ENCODE measurements around the gene PRKCB. TPM values are rescaled to one million over a fixed set of nuclear protein-coding genes. Genes with fewer than 3 reads are reported as not detected.

Gene PRKCB
- total and polyA plus RNA-seq, 2 experiments from 2014 or later = 3.7 to 16.4 TPM

DNA sequence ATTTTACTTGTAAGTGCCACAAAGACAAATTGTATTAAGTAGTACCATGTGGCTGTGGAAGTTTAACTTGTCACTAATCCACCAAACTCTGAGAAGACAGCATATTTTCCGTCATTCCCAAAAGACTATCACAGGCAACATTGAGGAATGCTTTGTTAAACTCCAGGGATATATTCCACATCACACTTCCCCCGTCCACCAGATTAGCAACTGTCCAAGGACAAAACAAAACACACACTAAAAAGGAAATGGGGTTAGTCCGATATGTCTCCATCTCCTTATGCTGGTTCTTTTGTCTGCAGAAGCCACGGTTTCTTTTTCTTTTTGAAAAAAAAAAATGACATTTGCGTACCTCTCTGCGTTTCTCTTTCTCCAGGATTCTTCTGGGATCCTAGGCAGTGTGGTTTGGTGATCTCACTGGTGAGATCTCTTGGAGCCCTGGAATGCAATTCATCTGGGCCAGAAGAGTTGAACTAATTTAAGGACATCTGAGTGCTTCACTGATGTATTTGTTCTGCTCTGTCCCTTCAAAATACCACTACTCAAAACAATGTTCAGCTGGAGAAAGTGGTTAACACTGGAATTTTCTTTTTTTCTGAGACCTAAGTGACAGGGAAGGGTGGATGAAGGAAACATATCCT, 40.6 kb downstream of the PRKCB start:
- Mint-ChIP-seq H3K4me3 (no peak overlapping the region), H3K4me1 (no peaks in the 10 kb centered on the region), H3K27ac (no peak overlapping the region), H3K9me3 (no peaks in the 10 kb centered on the region), H3K27me3 (ENCODE audit: insufficient read depth, low read depth, poor library complexity) (peaks cover 6% of the 10 kb centered on the region), H3K36me3 (ENCODE audit: low read depth) (no peaks in the 10 kb centered on the region)
- H3F3A ChIP-seq (replicated peaks; ENCODE audit: low read depth) = no peaks in the 10 kb centered on the region
- H2AFZ ChIP-seq = no peak overlapping the region
- no peak for DNase-seq (ENCODE audit: low spot score)
- no peaks in the 10 kb centered on the region for H3K36me3 ChIP-seq (ENCODE audit: insufficient read depth)
- TF ChIP-seq POLR2AphosphoS5 (IDR thresholded peaks at IDR 0.05; ENCODE audit: low read depth) (no peak), ZNF331 (CRISPR knock-in tag; IDR thresholded peaks at IDR 0.05; ENCODE audit: low read depth) (no peak), JUNB (IDR thresholded peaks at IDR 0.05; ENCODE audit: unreplicated experiment) (no peak), CREB1 (CRISPR knock-in tag; IDR thresholded peaks at IDR 0.05; ENCODE audit: low read depth) (no peak), NANOG (IDR thresholded peaks at IDR 0.05; ENCODE audit: borderline replicate concordance) (no peak), EZH2 (IDR thresholded peaks at IDR 0.05; ENCODE audit: low read depth, unreplicated experiment) (no peak), STAT1 (IDR thresholded peaks at IDR 0.05; ENCODE audit: unreplicated experiment) (no peak), EZH2phosphoT487 (IDR thresholded peaks at IDR 0.05; ENCODE audit: unreplicated experiment) (no peak), ZNF114 (CRISPR knock-in tag; IDR thresholded peaks at IDR 0.05) (no peak)
- TF ChIP-seq, protein P1, sequence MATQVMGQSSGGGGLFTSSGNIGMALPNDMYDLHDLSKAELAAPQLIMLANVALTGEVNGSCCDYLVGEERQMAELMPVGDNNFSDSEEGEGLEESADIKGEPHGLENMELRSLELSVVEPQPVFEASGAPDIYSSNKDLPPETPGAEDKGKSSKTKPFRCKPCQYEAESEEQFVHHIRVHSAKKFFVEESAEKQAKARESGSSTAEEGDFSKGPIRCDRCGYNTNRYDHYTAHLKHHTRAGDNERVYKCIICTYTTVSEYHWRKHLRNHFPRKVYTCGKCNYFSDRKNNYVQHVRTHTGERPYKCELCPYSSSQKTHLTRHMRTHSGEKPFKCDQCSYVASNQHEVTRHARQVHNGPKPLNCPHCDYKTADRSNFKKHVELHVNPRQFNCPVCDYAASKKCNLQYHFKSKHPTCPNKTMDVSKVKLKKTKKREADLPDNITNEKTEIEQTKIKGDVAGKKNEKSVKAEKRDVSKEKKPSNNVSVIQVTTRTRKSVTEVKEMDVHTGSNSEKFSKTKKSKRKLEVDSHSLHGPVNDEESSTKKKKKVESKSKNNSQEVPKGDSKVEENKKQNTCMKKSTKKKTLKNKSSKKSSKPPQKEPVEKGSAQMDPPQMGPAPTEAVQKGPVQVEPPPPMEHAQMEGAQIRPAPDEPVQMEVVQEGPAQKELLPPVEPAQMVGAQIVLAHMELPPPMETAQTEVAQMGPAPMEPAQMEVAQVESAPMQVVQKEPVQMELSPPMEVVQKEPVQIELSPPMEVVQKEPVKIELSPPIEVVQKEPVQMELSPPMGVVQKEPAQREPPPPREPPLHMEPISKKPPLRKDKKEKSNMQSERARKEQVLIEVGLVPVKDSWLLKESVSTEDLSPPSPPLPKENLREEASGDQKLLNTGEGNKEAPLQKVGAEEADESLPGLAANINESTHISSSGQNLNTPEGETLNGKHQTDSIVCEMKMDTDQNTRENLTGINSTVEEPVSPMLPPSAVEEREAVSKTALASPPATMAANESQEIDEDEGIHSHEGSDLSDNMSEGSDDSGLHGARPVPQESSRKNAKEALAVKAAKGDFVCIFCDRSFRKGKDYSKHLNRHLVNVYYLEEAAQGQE (IDR thresholded peaks at IDR 0.05; ENCODE audit: unreplicated experiment) = no peak
- TF ChIP-seq, protein P2, sequence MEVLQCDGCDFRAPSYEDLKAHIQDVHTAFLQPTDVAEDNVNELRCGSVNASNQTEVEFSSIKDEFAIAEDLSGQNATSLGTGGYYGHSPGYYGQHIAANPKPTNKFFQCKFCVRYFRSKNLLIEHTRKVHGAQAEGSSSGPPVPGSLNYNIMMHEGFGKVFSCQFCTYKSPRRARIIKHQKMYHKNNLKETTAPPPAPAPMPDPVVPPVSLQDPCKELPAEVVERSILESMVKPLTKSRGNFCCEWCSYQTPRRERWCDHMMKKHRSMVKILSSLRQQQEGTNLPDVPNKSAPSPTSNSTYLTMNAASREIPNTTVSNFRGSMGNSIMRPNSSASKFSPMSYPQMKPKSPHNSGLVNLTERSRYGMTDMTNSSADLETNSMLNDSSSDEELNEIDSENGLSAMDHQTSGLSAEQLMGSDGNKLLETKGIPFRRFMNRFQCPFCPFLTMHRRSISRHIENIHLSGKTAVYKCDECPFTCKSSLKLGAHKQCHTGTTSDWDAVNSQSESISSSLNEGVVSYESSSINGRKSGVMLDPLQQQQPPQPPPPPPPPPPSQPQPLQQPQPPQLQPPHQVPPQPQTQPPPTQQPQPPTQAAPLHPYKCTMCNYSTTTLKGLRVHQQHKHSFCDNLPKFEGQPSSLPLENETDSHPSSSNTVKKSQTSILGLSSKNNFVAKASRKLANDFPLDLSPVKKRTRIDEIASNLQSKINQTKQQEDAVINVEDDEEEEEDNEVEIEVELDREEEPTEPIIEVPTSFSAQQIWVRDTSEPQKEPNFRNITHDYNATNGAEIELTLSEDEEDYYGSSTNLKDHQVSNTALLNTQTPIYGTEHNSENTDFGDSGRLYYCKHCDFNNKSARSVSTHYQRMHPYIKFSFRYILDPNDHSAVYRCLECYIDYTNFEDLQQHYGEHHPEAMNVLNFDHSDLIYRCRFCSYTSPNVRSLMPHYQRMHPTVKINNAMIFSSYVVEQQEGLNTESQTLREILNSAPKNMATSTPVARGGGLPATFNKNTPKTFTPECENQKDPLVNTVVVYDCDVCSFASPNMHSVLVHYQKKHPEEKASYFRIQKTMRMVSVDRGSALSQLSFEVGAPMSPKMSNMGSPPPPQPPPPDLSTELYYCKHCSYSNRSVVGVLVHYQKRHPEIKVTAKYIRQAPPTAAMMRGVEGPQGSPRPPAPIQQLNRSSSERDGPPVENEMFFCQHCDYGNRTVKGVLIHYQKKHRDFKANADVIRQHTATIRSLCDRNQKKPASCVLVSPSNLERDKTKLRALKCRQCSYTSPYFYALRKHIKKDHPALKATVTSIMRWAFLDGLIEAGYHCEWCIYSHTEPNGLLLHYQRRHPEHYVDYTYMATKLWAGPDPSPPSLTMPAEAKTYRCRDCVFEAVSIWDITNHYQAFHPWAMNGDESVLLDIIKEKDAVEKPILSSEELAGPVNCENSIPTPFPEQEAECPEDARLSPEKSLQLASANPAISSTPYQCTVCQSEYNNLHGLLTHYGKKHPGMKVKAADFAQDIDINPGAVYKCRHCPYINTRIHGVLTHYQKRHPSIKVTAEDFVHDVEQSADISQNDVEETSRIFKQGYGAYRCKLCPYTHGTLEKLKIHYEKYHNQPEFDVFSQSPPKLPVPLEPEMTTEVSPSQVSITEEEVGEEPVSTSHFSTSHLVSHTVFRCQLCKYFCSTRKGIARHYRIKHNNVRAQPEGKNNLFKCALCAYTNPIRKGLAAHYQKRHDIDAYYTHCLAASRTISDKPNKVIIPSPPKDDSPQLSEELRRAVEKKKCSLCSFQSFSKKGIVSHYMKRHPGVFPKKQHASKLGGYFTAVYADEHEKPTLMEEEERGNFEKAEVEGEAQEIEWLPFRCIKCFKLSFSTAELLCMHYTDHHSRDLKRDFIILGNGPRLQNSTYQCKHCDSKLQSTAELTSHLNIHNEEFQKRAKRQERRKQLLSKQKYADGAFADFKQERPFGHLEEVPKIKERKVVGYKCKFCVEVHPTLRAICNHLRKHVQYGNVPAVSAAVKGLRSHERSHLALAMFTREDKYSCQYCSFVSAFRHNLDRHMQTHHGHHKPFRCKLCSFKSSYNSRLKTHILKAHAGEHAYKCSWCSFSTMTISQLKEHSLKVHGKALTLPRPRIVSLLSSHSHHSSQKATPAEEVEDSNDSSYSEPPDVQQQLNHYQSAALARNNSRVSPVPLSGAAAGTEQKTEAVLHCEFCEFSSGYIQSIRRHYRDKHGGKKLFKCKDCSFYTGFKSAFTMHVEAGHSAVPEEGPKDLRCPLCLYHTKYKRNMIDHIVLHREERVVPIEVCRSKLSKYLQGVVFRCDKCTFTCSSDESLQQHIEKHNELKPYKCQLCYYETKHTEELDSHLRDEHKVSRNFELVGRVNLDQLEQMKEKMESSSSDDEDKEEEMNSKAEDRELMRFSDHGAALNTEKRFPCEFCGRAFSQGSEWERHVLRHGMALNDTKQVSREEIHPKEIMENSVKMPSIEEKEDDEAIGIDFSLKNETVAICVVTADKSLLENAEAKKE (CRISPR knock-in tag; IDR thresholded peaks at IDR 0.05) = no peak
- TF ChIP-seq, protein P3, sequence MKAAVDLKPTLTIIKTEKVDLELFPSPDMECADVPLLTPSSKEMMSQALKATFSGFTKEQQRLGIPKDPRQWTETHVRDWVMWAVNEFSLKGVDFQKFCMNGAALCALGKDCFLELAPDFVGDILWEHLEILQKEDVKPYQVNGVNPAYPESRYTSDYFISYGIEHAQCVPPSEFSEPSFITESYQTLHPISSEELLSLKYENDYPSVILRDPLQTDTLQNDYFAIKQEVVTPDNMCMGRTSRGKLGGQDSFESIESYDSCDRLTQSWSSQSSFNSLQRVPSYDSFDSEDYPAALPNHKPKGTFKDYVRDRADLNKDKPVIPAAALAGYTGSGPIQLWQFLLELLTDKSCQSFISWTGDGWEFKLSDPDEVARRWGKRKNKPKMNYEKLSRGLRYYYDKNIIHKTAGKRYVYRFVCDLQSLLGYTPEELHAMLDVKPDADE (IDR thresholded peaks at IDR 0.05) = no peak
- TF ChIP-seq, protein P4, sequence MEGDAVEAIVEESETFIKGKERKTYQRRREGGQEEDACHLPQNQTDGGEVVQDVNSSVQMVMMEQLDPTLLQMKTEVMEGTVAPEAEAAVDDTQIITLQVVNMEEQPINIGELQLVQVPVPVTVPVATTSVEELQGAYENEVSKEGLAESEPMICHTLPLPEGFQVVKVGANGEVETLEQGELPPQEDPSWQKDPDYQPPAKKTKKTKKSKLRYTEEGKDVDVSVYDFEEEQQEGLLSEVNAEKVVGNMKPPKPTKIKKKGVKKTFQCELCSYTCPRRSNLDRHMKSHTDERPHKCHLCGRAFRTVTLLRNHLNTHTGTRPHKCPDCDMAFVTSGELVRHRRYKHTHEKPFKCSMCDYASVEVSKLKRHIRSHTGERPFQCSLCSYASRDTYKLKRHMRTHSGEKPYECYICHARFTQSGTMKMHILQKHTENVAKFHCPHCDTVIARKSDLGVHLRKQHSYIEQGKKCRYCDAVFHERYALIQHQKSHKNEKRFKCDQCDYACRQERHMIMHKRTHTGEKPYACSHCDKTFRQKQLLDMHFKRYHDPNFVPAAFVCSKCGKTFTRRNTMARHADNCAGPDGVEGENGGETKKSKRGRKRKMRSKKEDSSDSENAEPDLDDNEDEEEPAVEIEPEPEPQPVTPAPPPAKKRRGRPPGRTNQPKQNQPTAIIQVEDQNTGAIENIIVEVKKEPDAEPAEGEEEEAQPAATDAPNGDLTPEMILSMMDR (conservative IDR thresholded peaks at IDR 0.05; ENCODE audit: low read depth in 2 of 2) = no peak
- no peaks in the 10 kb centered on the region for H3K4me1 ChIP-seq (ENCODE audit: insufficient read depth)
- no peak overlapping the region for H3K4me2 ChIP-seq
- H3K27ac ChIP-seq (ENCODE audit: low read depth) = no peak overlapping the region
- no peaks in the 10 kb centered on the region; the same call in 1 of the 2 replicates for H4K20me1 ChIP-seq (replicated peaks; ENCODE audit: insufficient read depth)
- no peaks in the 10 kb centered on the region for H3K79me2 ChIP-seq (replicated peaks; ENCODE audit: insufficient read depth)
- ATAC-seq = no peak
- H3K9me2 ChIP-seq (ENCODE audit: insufficient read depth) = no peaks in the 10 kb centered on the region
- no peaks in the 10 kb centered on the region for H3K27me3 ChIP-seq (ENCODE audit: insufficient read depth)
- no peak overlapping the region for H3K4me3 ChIP-seq
